ENCODE data around the gene RHBDL3. TPM values are rescaled to one million over a fixed set of nuclear protein-coding genes. Genes with fewer than 3 reads are reported as not detected.
"Not testable (repeated sequence)": the region's sequence is repeated elsewhere in the genome, so short reads cannot be mapped to it uniquely, and the experiment has no call there.

The RHBDL3 gene
- total RNA-seq, 2 donors from 2014 or later = 0.26 to 0.66 TPM

- ATAC-seq (no peak), DNase-seq (no peak)
- intact Hi-C loops (cut with DNase I) = loop anchor here (5.0 kb wide), 1 partner anchor 64 kb away; no protein-coding TSS in a partner anchor
- H3K4me1 ChIP-seq = peaks cover 15% of the 10 kb centered on the region
- 75 to 80% methylated on average over 15 to 18 of the region's 18 CpGs for WGBS, 2 donors
- no peaks in the 10 kb centered on the region for H3K36me3 ChIP-seq (replicated peaks in 1 of 2; ENCODE audit: insufficient read depth in 1 of 2, low read depth in 2 of 2)
- H3K4me3 ChIP-seq = no peak overlapping the region
- no peak overlapping the region for H3K27ac ChIP-seq
- no peaks in the 10 kb centered on the region for H3K27me3 ChIP-seq
- TF ChIP-seq POLR2A (IDR thresholded peaks at IDR 0.05) = no peak
- TF ChIP-seq CTCF (IDR thresholded peaks at IDR 0.05) = no peak
- H3K9me3 ChIP-seq = no peaks in the 10 kb centered on the region
Measured at GRCh38 chr17:32258383-32259140, 7.1 kb upstream of the RHBDL3 start.

- H3K36me3 ChIP-seq (replicated peaks in 1 of 2; ENCODE audit: insufficient read depth in 1 of 2, low read depth in 2 of 2) = no peaks in the 10 kb centered on the region
- H3K27me3 ChIP-seq = no peaks in the 10 kb centered on the region
- WGBS, 2 donors = 89% methylated on average over 4 of the region's 4 CpGs
- no peak overlapping the region for H3K4me3 ChIP-seq
- no peaks in the 10 kb centered on the region for H3K9me3 ChIP-seq
- no peak for ATAC-seq
- no peak overlapping the region for H3K27ac ChIP-seq
- peaks cover 15% of the 10 kb centered on the region for H3K4me1 ChIP-seq
- TF ChIP-seq CTCF (IDR thresholded peaks at IDR 0.05) (no peak), POLR2A (IDR thresholded peaks at IDR 0.05) (no peak)
- DNase-seq = no peak
- intact Hi-C loops (cut with DNase I) = loop anchor here (5.0 kb wide), 1 partner anchor 63 kb away; no protein-coding TSS in a partner anchor
Measured at GRCh38 chr17:32259586-32259985, 6.0 kb upstream of the RHBDL3 start.

GRCh38 chr17:32261417-32261736 is 4.3 kb upstream of the RHBDL3 start:
- no peak overlapping the region for H3K4me3 ChIP-seq
- intact Hi-C loops (cut with DNase I) = no loop called here
- 12 to 13% methylated on average over 7 of the region's 7 CpGs for WGBS, 2 donors
- ATAC-seq (no peak), DNase-seq (no peak)
- H3K27ac ChIP-seq = no peak overlapping the region
- peaks cover 0 to 3% of the 10 kb centered on the region in 2 donors for H3K27me3 ChIP-seq
- TF ChIP-seq POLR2A (IDR thresholded peaks at IDR 0.05) (no peak), CTCF (IDR thresholded peaks at IDR 0.05) (no peak)
- no peaks in the 10 kb centered on the region for H3K36me3 ChIP-seq (replicated peaks in 1 of 2; ENCODE audit: insufficient read depth in 1 of 2, low read depth in 2 of 2)
- H3K4me1 ChIP-seq = peaks cover 18% of the 10 kb centered on the region
- H3K9me3 ChIP-seq = no peaks in the 10 kb centered on the region

- no peak overlapping the region for H3K27ac ChIP-seq
- no peaks in the 10 kb centered on the region for H3K36me3 ChIP-seq (replicated peaks in 1 of 2; ENCODE audit: insufficient read depth in 1 of 2, low read depth in 2 of 2)
- ATAC-seq (no peak), DNase-seq (no peak)
- peaks cover 22% of the 10 kb centered on the region for H3K4me1 ChIP-seq
- H3K4me3 ChIP-seq = no peak overlapping the region
- intact Hi-C loops (cut with DNase I) = no loop called here
- TF ChIP-seq CTCF (IDR thresholded peaks at IDR 0.05) = no peak
- TF ChIP-seq POLR2A (IDR thresholded peaks at IDR 0.05) = no peak
- 73 to 77% methylated on average over 13 of the region's 13 CpGs for whole genome bisulfite sequencing, 2 donors
- H3K9me3 ChIP-seq = no peaks in the 10 kb centered on the region
- peaks cover 0 to 9% of the 10 kb centered on the region in 2 donors for H3K27me3 ChIP-seq
Measured at GRCh38 chr17:32261936-32262510, 3.6 kb upstream of the RHBDL3 start.

- WGBS, 2 donors = 91 to 95% methylated on average over 17 of the region's 17 CpGs
- H3K4me3 ChIP-seq; H3K36me3 ChIP-seq (replicated peaks in 1 of 2; ENCODE audit: insufficient read depth in 1 of 2, low read depth in 2 of 2); DNase-seq; H3K9me3 ChIP-seq; H3K27ac ChIP-seq; ATAC-seq; intact Hi-C loops (cut with DNase I): not testable (repeated sequence)
- H3K27me3 ChIP-seq = peaks cover 0 to 11% of the 10 kb centered on the region in 2 donors
- H3K4me1 ChIP-seq = peaks cover 25% of the 10 kb centered on the region
Measured at GRCh38 chr17:32263515-32263914, 2.1 kb upstream of the RHBDL3 start.
